HTERT RPE-1 (cell line): ENCODE measurements around the gene CTU1.
"Not testable (repeated sequence)": the region's sequence is repeated elsewhere in the genome, so short reads cannot be mapped to it uniquely, and the experiment has no call there.

Experiments used
- in situ Hi-C: fragments of 300-500 bp; cut with MboI; formaldehyde crosslinking; loops from 4 replicates; pipeline ENCODE4 v1.14.3; 2020; ENCODE audit warnings: low sequenced_read_pairs

CTU1 gene

DNA sequence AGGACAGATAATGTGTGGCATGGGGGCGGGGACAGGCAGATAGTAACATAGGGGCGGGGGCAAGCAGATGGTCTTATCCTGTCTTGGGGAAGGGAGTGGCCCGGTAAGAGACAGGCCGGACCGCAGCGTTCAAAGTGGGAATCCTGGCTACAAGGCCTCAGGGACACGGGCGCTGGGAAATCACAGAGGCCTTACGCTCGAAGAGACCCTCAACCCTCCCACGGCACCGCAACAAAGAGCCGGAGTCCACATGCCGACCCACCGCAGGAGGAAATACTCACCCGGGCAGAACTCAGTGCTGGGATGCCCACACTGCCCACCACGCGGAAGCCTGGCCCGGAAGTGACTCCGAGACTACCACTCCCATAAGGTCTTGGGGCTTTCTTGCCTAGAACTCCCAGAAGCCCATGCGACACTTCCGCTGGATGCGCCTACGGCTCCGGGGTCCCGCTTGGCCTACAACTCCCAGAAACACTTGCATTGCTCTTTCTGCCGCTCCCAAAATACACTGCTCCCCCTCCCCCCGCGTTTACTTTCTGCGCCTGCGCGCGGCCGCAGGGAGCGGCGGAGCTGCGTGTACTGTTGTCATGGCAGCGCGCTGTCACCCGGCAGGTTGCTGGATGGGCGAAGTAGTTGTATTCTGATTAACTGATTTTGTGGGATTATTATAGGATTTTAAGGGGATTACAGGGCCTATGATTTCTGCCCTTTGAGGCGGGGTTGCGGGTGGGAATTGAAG is at the start of gene CTU1:
CTU1 (minus strand) TSS at position 344 of the 739 bp plus-strand sequence. CDS start 3,840 bp downstream, outside the sequence.
- in situ Hi-C loops: no loop called here

- in situ Hi-C loops: no loop called here
These were observed 49.1 kb upstream of the CTU1 start for GRCh38 chr19:51157265-51157664.

GRCh38 chr19:51156710-51157109 is 48.5 kb upstream of the CTU1 start:
- in situ Hi-C loops: no loop called here

DNA sequence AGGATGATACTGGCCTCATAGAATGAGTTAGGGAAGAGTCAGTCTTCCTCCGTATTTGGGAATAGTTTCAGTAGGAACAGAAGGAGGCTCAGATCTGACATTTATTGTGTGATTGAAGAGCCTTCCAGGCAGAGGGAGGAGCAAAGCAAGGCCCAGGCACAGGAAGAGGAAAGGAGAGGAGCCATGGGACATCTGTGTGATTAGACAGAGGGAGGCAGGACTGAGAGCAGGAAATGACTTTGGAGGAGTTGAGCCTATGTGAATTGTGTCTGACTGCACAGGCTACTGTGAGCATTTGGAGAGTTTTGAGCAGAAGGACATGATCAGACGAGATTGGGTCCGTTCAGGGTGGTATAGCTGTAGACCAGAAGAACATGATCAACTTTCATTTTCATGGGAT is 42.4 kb upstream of the CTU1 start:
- in situ Hi-C loops: no loop called here

DNA sequence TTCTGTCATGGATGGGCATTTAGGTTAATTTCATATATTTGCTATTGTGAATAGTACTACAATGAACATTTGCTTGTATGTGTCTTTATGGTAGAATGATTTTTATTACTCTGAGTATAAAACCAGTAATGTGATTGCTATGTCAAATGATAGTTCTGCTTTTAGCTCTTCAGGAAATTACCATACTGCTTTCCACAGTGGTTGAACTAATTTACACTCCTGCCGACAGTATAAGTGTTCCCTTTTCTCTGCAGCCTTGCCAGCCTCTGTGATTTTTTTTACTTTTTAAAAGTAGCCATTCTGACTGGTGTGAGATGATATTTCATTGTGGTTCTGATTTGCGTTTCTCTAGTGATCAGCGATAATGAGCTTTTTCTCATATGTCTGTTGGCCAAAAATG is 40.4 kb upstream of the CTU1 start:
- in situ Hi-C loops: no loop called here

DNA sequence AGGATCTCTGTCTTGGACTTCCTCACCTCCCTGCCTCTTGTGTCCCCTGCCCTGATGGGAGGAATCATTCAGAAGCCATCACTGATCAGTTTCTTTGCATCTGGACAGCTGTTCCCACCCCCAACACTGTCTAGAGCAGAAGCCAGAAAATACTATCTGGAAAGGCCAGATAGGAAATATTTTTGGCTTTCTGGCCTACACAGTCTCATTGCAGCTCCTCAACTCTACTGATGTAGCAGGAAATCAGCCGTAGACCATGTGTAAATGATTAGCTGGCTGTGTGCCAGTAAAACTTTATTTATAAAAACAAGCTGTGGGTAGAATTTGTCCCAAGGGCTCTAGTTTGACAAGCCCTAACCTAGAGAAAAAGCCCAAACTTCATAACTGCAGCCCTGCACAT is 39.5 kb upstream of the CTU1 start:
- in situ Hi-C loops: no loop called here

GRCh38 chr19:51146751-51147150 is 38.5 kb upstream of the CTU1 start:
- in situ Hi-C loops: no loop called here

GRCh38 chr19:51145916-51146493 is 37.8 kb upstream of the CTU1 start:
- in situ Hi-C loops: no loop called here

- in situ Hi-C loops: no loop called here
These were observed 36.4 kb upstream of the CTU1 start for GRCh38 chr19:51144482-51145045.

GRCh38 chr19:51143486-51143885 is 35.3 kb upstream of the CTU1 start:
- in situ Hi-C loops: no loop called here

DNA sequence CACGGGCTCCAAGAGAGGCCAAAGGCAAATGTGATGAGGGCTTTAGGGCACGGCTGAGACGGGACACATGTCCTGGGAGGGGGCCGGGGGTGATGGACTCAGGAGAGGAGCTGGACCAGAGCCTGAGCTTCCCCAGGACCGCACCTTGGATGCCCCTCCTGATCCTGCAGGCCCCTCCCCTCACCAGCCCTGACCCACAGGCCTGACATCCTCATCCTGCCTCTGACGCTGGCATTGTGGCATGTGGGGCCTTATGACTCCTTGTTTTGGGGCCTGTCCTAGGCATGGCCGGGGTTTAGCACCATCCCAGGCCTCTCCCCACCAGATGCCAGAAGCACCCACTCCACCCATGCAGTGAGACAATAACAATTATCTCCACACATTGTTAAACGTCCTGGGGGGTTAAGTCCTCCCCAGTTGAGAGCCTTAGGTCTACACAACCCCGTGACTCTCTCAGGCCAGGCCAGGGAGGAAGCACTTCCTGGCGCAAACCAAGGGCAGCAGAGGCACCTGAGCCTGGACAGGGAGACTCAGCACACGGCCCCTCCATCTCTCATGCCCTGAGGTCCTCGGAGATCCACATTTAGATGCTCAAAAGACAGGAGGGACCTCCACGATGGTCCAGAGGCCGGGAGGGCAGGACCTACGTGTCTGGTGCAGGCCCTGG is 34.7 kb upstream of the CTU1 start:
- in situ Hi-C loops: not testable (repeated sequence)

- in situ Hi-C loops: no loop called here
These were observed 33.9 kb upstream of the CTU1 start, which contains the start of gene SIGLEC7 for GRCh38 chr19:51142119-51142518. Gene SIGLEC7 (plus strand): TSS chr19:51142301. CDS start chr19:51142370, 69 bp downstream.

DNA sequence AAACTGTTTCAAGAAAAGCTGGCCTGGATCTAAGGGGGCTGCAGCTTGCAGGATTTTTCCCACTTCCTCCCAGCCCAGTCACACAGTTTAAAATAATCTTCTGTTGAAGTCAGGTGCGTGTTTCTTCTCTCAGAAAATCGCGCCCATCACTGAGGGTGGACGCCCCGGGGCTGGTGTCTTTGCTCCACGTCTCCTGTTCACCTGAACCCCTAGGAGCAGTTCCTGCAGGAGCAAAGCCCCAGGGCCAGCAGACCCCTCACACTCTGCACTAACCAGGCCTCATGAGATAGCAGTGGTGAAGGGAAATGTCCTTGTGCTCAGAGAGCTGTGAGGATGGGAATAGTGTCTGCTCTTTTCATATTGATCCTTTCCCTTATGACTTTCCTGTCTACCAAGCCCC is 33.0 kb upstream of the CTU1 start:
- in situ Hi-C loops: no loop called here

- in situ Hi-C loops: no loop called here
These were observed 32.2 kb upstream of the CTU1 start for GRCh38 chr19:51140441-51140840.

DNA sequence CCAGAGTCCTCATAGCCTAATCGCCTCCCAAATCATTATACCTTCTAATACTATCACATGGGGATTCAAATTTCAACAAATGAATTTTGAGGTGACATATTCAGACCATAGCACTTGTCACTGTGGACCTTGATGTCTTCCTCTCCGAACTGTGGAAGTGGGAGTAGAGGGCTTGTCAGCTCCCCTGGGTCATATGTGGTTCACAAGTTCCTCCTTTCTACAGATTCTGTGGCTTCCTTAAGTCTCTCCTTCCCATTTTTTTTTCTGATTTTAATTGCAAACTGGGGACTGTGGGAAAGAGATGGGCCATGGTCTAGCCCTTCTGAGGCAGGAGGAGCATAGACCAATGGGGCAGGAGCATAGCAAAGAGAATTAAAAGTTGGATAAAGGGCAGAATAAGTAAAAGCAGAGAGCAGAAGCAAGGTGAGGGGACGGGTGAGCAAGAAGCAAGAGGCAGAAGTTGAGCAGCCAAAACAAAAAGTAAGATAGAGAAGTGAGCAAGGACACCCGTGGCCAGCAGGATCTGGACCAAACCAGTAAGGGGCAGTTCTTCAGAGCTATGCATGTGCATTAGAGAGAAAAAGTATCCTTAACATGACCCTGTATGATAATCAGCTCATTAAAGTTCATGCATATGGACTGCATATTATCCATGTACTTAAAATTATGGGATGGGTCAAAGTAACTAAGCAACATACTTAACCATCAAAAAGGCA is 31.2 kb upstream of the CTU1 start:
- in situ Hi-C loops: no loop called here

DNA sequence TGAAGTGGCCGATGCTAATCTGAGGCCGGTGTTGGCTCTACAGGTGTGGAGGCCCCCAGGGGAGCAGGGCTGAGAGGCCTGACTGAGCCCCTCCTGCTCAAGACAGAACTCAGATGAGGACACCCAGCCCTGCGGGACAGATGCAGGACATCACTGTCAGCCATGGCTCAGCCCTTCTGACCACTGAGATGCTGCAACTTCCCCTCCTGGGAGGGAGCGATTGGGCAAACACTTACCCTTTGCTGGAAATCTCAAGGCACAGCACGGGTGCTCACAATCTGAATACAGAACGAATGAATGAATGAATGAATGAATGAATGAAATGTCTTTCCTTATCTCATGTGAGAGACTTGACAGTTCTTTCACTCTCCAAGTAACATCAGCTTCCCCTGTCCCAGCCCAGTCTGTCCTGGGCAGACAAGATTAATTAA is 30.4 kb upstream of the CTU1 start:
- in situ Hi-C loops: no loop called here

- in situ Hi-C loops: no loop called here
These were observed 29.7 kb upstream of the CTU1 start for GRCh38 chr19:51137792-51138425.

DNA sequence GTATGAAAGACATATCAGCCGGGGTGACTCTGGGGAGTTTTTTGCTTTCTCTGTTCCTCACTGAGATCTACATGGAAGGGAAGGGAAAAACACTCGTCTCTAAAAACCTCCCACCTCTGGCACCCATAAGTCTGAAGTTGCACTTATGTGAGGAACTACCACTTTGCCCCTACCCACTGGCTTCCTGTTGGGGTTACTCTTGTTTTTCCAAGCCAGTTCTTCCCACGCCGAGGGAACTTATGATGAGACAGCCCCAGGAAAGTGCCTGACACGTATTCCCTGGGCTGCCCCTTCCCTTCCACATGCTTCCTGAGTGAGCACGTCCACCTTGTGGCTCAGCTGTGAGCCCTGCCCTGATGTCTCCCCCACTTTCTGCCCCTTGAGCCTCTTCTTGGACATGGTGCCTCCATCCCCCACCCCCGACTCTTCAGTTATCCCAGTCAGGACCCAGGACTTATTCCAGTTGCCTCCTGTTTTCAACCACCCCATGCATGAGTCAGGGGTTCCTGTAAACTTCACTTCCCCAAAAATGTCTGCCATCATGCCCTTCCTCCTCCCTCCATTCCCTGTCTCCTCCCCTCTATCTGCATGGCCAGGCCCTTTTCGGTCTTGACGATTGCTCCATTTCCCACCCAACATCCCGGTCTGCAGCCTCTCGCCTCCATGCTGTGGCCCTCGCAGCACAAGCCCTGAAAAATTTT is 28.8 kb upstream of the CTU1 start:
- in situ Hi-C loops: no loop called here

DNA sequence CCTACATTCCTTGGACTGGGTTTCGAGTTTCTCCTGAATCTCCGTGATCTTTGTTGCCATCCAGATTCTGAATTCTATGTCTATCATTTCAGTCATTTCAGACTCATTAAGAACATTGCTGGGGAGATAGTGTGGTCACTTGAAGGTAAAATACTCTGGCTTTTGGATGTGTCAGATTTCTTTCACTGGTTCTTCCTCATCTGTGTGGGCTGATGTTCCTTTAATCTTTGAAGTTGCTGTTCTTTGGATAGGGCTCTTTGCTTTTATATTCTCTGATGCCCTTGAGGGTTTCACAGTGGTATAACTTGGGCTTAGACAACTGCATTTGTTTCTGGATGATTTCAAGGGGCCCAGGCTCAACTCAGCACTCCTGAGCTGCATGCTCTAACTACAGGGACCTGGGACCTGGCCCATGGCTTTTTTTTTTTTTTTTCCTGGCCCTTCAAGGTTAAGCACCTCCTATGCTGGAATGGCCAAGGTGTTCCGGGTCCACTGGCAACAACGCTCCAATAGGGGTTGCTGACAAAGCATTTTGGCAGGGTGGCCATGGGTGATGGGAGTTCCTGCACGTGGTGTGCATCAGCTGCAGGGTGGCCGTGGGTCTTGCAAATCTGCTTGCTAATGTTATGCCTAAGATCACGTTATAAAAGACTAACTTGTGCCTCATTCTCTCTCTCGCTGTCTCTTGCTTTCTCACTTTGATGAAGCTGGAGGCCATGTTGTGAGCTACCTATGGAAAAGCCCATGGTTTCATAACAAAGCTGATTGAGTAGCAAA is 28.0 kb upstream of the CTU1 start:
- in situ Hi-C loops: no loop called here
